ACHN (cell line): ENCODE results near the gene POMC.
"Not testable (repeated sequence)": the region's sequence is repeated elsewhere in the genome, so short reads cannot be mapped to it uniquely, and the experiment has no call there.

Experiments
- DNase-seq: peaks from one replicate; pipeline ENCODE4 v3.0.0-alpha.2; 2015
- in situ Hi-C: cut with HindIII; loops from 2 replicates; pipeline ENCODE4 v1.10.0; 2017; ENCODE audit warnings: low sequenced_read_pairs, low pct_ligation_motif_present, low pct_unique_long_range_greater_than_20kb

POMC gene

GRCh38 chr2:25184254-25184653, 15.9 kb upstream of the POMC start:
- DNase-seq, result no peak
- in situ Hi-C loops, result no loop called here

GRCh38 chr2:25178976-25179375, 10.6 kb upstream of the POMC start:
- DNase-seq, result no peak
- in situ Hi-C loops, result no loop called here

- in situ Hi-C loops, result no loop called here
- DNase-seq, result no peak
These were observed 8.8 kb upstream of the POMC start for GRCh38 chr2:25177211-25177611.

DNA sequence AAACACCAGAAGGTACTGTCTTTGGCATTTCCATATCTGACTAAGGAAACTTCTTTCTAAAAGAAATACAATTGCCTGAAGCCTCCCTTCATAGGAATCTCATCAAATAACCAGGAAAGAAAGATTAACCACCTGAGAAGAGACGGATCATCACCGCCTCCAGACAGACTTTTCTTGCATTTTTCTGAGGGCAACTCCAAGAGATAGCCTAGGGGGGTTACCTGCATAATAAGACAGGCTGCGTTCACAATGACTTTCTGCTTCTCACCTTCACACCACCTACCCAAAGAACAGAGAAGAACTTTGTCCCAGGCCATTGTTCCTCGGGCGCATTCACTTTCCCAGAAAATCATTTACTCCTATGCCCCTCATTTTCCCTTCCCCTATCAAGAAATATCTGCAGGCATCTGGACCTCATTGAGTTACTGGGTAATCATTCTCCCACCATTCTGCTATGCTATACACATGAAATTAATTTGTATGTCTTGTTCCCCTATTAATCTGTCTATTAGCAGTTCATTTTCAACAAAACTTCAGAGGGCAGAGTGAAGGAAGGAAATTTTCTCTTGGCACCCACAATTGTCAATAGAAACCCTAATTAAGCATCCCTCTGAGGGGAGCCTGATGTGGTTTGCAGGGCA, 8.3 kb upstream of the POMC start:
- in situ Hi-C loops, result no loop called here

GRCh38 chr2:25176138-25176537, 7.8 kb upstream of the POMC start:
- in situ Hi-C loops, result no loop called here
- no peak for DNase-seq

More for the DNA sequence above, 8.3 kb upstream of the POMC start:
- DNase-seq, result no peak

- DNase-seq, result no peak
- in situ Hi-C loops, result loop anchor here (25.0 kb wide), 1 partner anchor 187 kb away; no protein-coding TSS in a partner anchor
These were observed 5.9 kb upstream of the POMC start for GRCh38 chr2:25174192-25174861.

DNA sequence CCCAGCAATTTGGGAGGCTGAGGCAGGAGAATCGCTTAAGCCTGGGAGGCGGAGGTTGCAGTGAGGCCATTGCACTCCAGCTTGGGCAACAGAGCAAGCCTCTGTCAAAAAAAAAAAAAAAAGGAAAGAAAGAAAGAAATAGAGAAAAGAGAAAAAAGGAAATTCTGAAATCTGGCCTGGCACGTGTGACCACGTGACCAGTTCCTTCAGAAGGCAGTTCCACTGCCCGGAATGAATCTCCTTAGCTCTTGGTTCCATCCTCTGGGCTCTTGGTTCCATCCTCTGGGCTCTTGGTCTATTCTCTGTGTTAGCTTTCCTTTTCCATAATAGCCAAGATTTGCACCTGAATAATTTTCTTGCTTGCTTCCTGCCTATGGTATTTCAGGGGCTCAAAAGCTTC, 5.3 kb upstream of the POMC start:
- in situ Hi-C loops, result loop anchor here (25.0 kb wide), 1 partner anchor 186 kb away; no protein-coding TSS in a partner anchor
- DNase-seq, result no peak

DNA sequence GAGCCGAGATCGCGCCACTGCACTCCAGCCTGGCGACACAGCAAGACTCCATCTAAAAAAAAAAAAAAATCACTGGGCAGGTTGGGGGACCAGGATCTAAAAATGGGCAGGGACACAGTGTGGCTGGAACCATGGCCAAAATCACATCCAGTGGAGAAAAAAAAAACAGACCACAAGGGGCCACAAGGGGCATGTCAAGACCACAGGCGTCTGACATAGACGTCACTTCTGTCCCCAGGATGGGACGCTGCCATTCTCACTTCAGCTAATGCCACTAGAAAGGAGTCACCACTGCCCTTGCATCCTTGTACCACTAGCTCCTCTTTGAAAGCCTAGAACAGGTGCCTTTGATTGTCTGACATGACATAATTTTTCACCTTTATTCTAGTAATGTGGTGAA, 2.5 kb upstream of the POMC start:
- in situ Hi-C loops, result loop anchor here (25.0 kb wide), 1 partner anchor 184 kb away; no protein-coding TSS in a partner anchor
- no peak for DNase-seq

GRCh38 chr2:25169073-25169470, 692 bp upstream of the POMC start:
- no peak for DNase-seq
- in situ Hi-C loops, result loop anchor here (25.0 kb wide), 1 partner anchor 182 kb away; no protein-coding TSS in a partner anchor

DNA sequence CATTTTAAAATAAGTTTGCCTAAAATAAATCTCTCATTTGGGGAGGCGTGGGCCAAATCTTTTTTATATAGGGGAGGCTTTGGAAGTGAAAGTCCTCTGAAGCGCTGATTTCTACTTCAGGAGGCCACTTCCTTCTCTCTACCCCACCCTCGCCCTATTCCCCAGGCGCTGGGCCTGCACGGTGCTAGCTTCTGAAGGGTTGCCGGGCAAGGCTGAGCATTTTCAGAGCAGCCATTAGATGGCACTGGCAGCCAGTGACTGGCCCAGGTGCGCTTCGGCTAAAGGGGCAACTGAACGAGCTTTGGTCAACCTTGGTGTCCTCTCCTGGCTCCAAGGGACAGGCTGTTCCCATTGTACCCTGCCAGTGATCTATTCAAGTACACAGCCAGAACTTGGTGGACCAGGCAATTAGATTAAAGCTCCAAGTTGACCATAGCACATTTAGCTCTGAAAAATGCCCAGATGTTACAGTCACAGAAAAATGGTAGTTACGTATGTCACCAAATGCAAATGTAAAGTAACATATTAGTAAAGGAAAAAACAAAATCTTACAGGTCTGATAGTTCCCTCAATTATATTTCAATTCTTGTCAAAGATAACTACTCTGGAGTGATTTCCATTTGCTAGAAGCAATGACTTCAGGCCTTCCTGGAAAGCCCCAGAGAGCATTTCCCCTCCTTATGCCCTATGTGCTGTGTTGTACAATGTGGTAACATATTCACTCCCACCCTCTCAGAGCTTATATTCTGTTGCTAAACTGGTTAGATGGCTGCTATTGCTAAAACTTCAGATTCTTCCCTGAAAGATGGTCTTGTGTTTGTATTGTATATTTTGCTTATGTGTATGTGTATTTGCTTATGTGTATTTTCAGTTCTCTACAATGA, 2.1 kb downstream of the POMC start:
- in situ Hi-C loops, result loop anchor here (25.0 kb wide), 1 partner anchor 179 kb away; no protein-coding TSS in a partner anchor
- peak; percentile 44 for DNase-seq

DNA sequence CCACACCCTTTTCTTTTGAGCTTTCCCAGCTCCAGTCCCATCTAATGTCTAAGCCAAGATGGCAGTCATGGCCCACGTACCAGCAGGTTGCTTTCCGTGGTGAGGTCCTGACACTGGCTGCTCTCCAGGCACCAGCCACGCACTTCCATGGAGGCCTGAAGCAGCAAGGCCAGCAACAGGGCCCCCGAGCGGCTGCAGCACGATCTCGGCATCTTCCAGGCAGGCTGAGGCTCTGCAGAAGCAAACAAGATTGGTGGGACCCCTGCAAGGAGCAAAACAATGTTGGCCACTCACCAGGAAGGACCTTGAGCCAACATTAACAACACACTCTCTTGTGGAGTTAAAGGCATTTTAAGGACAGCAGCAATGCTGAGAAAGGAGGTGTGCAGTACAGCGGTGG, 3.8 kb downstream of the POMC start:
- in situ Hi-C loops, result loop anchor here (25.0 kb wide), 1 partner anchor 177 kb away; no protein-coding TSS in a partner anchor
- DNase-seq, result no peak

- not testable (repeated sequence) for DNase-seq
- in situ Hi-C loops, result loop anchor here (25.0 kb wide), 1 partner anchor 175 kb away; no protein-coding TSS in a partner anchor
These were observed 6.3 kb downstream of the POMC start for GRCh38 chr2:25162061-25162460.

- no peak for DNase-seq
- in situ Hi-C loops, result loop anchor here (25.0 kb wide), 1 partner anchor 174 kb away; no protein-coding TSS in a partner anchor
These were observed 7.2 kb downstream of the POMC start for GRCh38 chr2:25161055-25161781.

- in situ Hi-C loops, result loop anchor here (25.0 kb wide), 1 partner anchor 173 kb away; no protein-coding TSS in a partner anchor
- no peak for DNase-seq
These were observed 8.0 kb downstream of the POMC start for GRCh38 chr2:25160376-25160775.

- DNase-seq, result no peak
- in situ Hi-C loops, result loop anchor here (25.0 kb wide), 1 partner anchor 173 kb away; no protein-coding TSS in a partner anchor
These were observed 8.4 kb downstream of the POMC start for GRCh38 chr2:25159949-25160348.

- in situ Hi-C loops, result loop anchor here (25.0 kb wide), 1 partner anchor 171 kb away; no protein-coding TSS in a partner anchor
- DNase-seq, result no peak
These were observed 10.1 kb downstream of the POMC start for GRCh38 chr2:25158096-25158852.

GRCh38 chr2:25155401-25155800, 13.0 kb downstream of the POMC start:
- DNase-seq, result no peak
- in situ Hi-C loops, result loop anchor here (25.0 kb wide), 1 partner anchor 168 kb away; no protein-coding TSS in a partner anchor
